Activated naive CD4-positive, alpha-beta T cell treated with anti-CD3 and anti-CD28 coated beads for 36 hours (primary cell): ENCODE measurements around the gene VPS13C. TPM values are rescaled to one million over a fixed set of nuclear protein-coding genes. Genes with fewer than 3 reads are reported as not detected.
A peak's percentile ranks its signal among the peaks of the same experiment; 100 is the strongest.

Experiments
- CTCF ChIA-PET: fragments of 350-600 bp; sonication (Branson Sonifier 250); formaldehyde crosslinking; loops from one replicate; lab custom pipeline; 2021; ENCODE audit warnings: antibody characterized with exemption; lab: Charles Lee
- DNase-seq: peaks from one replicate; pipeline ENCODE4 v3.0.0-alpha.2; 2020
- H3K27ac Mint-ChIP-seq: one replicate; pipeline ENCODE4 v1.8.0; 2021; ENCODE audit warnings: mild to moderate bottlenecking, mixed read lengths
- H3K27me3 Mint-ChIP-seq: one replicate; pipeline ENCODE4 v1.8.0; 2021; ENCODE audit warnings: low read depth, mixed read lengths
- H3K36me3 Mint-ChIP-seq: one replicate; pipeline ENCODE4 v1.8.0; 2021; ENCODE audit warnings: low read depth, mixed read lengths
- H3K4me1 Mint-ChIP-seq: one replicate; pipeline ENCODE4 v1.8.0; 2021; ENCODE audit warnings: low read depth, mixed read lengths
- H3K4me3 Mint-ChIP-seq: one replicate; pipeline ENCODE4 v1.8.0; 2021; ENCODE audit warnings: mild to moderate bottlenecking, moderate library complexity, mixed read lengths
- H3K9me3 Mint-ChIP-seq: one replicate; pipeline ENCODE4 v1.8.0; 2021; ENCODE audit warnings: mixed read lengths
- intact Hi-C: fragments of 100-400 bp; cut with micrococcal nuclease; formaldehyde crosslinking; loops from one replicate; pipeline ENCODE4 v1.15.1; 2023
- total RNA-seq, 2 experiments: library from RNA; stranded (reverse); gene quantifications; one replicate each; pipeline ENCODE4 v1.2.3, GENCODE V29; 2021

VPS13C gene
- total RNA-seq, 2 experiments from 2014 or later: 37.4 to 38.0 TPM

GRCh38 chr15:61869656-61870055 is 190.6 kb downstream of the VPS13C start:
- peaks cover 31% of the 10 kb centered on the region for H3K36me3 Mint-ChIP-seq
- H3K27ac Mint-ChIP-seq: no peak overlapping the region
- no peaks in the 10 kb centered on the region for H3K9me3 Mint-ChIP-seq
- intact Hi-C loops: no loop called here
- H3K27me3 Mint-ChIP-seq: no peaks in the 10 kb centered on the region
- H3K4me1 Mint-ChIP-seq: no peaks in the 10 kb centered on the region
- CTCF ChIA-PET: interaction anchor here (0.8 kb wide), 1 partner anchor 205 kb away, joined by 3 read pairs; no protein-coding TSS in a partner anchor
- no peak for DNase-seq
- no peak overlapping the region for H3K4me3 Mint-ChIP-seq

GRCh38 chr15:61861962-61862361 is 198.3 kb downstream of the VPS13C start:
- Mint-ChIP-seq H3K27ac (no peak overlapping the region), H3K4me1 (no peaks in the 10 kb centered on the region), H3K4me3 (no peak overlapping the region), H3K27me3 (no peaks in the 10 kb centered on the region), H3K9me3 (no peaks in the 10 kb centered on the region), H3K36me3 (peaks cover 3% of the 10 kb centered on the region)
- intact Hi-C loops: no loop called here
- CTCF ChIA-PET: interaction anchor here (1.2 kb wide), 1 partner anchor 392 kb away, joined by 3 read pairs; no protein-coding TSS in a partner anchor
- no peak for DNase-seq

GRCh38 chr15:61857169-61857829 is 202.9 kb downstream of the VPS13C start:
- Mint-ChIP-seq H3K27ac (no peak overlapping the region), H3K27me3 (no peaks in the 10 kb centered on the region)

GRCh38 chr15:61856295-61856694 is 204.0 kb downstream of the VPS13C start:
- H3K27ac Mint-ChIP-seq: no peak overlapping the region
- CTCF ChIA-PET: no interaction called here
- H3K4me3 Mint-ChIP-seq: no peak overlapping the region
- H3K27me3 Mint-ChIP-seq: no peaks in the 10 kb centered on the region
- H3K4me1 Mint-ChIP-seq: no peaks in the 10 kb centered on the region
- intact Hi-C loops: no loop called here
- H3K9me3 Mint-ChIP-seq: no peaks in the 10 kb centered on the region
- H3K36me3 Mint-ChIP-seq: peaks cover 8% of the 10 kb centered on the region
- DNase-seq: no peak

More at GRCh38 chr15:61857169-61857829, 202.9 kb downstream of the VPS13C start:
- H3K4me3 Mint-ChIP-seq: no peak overlapping the region
- intact Hi-C loops: no loop called here
- no peak for DNase-seq
- H3K36me3 Mint-ChIP-seq: peaks cover 5% of the 10 kb centered on the region
- CTCF ChIA-PET: no interaction called here
- no peaks in the 10 kb centered on the region for H3K4me1 Mint-ChIP-seq
- no peaks in the 10 kb centered on the region for H3K9me3 Mint-ChIP-seq

GRCh38 chr15:61853195-61853594 is 207.1 kb downstream of the VPS13C start:
- H3K36me3 Mint-ChIP-seq: peaks cover 13% of the 10 kb centered on the region
- no peak for DNase-seq
- intact Hi-C loops: no loop called here
- no peaks in the 10 kb centered on the region for H3K27me3 Mint-ChIP-seq
- H3K9me3 Mint-ChIP-seq: no peaks in the 10 kb centered on the region
- no peaks in the 10 kb centered on the region for H3K4me1 Mint-ChIP-seq
- H3K4me3 Mint-ChIP-seq: no peak overlapping the region
- H3K27ac Mint-ChIP-seq: no peak overlapping the region
- CTCF ChIA-PET: no interaction called here

- Mint-ChIP-seq H3K4me3 (no peak overlapping the region), H3K27me3 (no peaks in the 10 kb centered on the region), H3K36me3 (peaks cover 13% of the 10 kb centered on the region), H3K9me3 (no peaks in the 10 kb centered on the region), H3K27ac (no peak overlapping the region), H3K4me1 (no peaks in the 10 kb centered on the region)
- no peak for DNase-seq
- intact Hi-C loops: no loop called here
- CTCF ChIA-PET: no interaction called here
Observed at GRCh38 chr15:61851955-61852354, 208.3 kb downstream of the VPS13C start.

GRCh38 chr15:61849447-61849846 is 210.8 kb downstream of the VPS13C start:
- no peak for DNase-seq
- intact Hi-C loops: no loop called here
- Mint-ChIP-seq H3K36me3 (peaks cover 10% of the 10 kb centered on the region), H3K4me3 (no peak overlapping the region), H3K9me3 (no peaks in the 10 kb centered on the region), H3K4me1 (no peaks in the 10 kb centered on the region), H3K27ac (no peak overlapping the region), H3K27me3 (no peaks in the 10 kb centered on the region)
- CTCF ChIA-PET: no interaction called here

GRCh38 chr15:61841466-61841865 is 218.8 kb downstream of the VPS13C start:
- DNase-seq: peak; percentile 38
- Mint-ChIP-seq H3K9me3 (no peaks in the 10 kb centered on the region), H3K27ac (no peak overlapping the region), H3K27me3 (peaks cover 22% of the 10 kb centered on the region), H3K36me3 (no peaks in the 10 kb centered on the region), H3K4me1 (peaks cover 2% of the 10 kb centered on the region), H3K4me3 (no peak overlapping the region)
- CTCF ChIA-PET: interaction anchor here (0.7 kb wide), 1 partner anchor 8 kb away, joined by 3 read pairs; no protein-coding TSS in a partner anchor
- intact Hi-C loops: no loop called here

GRCh38 chr15:61840090-61840489 is 220.2 kb downstream of the VPS13C start:
- Mint-ChIP-seq H3K27me3 (peaks cover 22% of the 10 kb centered on the region), H3K4me3 (no peak overlapping the region)
- intact Hi-C loops: no loop called here

GRCh38 chr15:61839546-61839945 is 220.7 kb downstream of the VPS13C start:
- H3K4me1 Mint-ChIP-seq: peaks cover 2% of the 10 kb centered on the region
- no peak for DNase-seq
- no peaks in the 10 kb centered on the region for H3K9me3 Mint-ChIP-seq
- no peaks in the 10 kb centered on the region for H3K36me3 Mint-ChIP-seq
- peaks cover 24% of the 10 kb centered on the region for H3K27me3 Mint-ChIP-seq
- intact Hi-C loops: loop anchor here (10.0 kb wide), 1 partner anchor 1335 kb away; no protein-coding TSS in a partner anchor
- H3K4me3 Mint-ChIP-seq: no peak overlapping the region
- H3K27ac Mint-ChIP-seq: no peak overlapping the region
- CTCF ChIA-PET: interaction anchor here (0.9 kb wide), 1 partner anchor 671 kb away, joined by 3 read pairs; no protein-coding TSS in a partner anchor

More at GRCh38 chr15:61840090-61840489, 220.2 kb downstream of the VPS13C start:
- Mint-ChIP-seq H3K27ac (no peak overlapping the region), H3K4me1 (peaks cover 2% of the 10 kb centered on the region), H3K36me3 (no peaks in the 10 kb centered on the region), H3K9me3 (no peaks in the 10 kb centered on the region)
- DNase-seq: no peak
- CTCF ChIA-PET: no interaction called here

GRCh38 chr15:61835496-61836106 is 224.6 kb downstream of the VPS13C start:
- intact Hi-C loops: loop anchor here (2.0 to 10.0 kb wide), 2 partner anchors 1251 to 1331 kb away; no protein-coding TSS in a partner anchor
- Mint-ChIP-seq H3K27me3 (peaks cover 29% of the 10 kb centered on the region), H3K27ac (no peak overlapping the region), H3K4me1 (no peaks in the 10 kb centered on the region), H3K36me3 (no peaks in the 10 kb centered on the region), H3K9me3 (no peaks in the 10 kb centered on the region), H3K4me3 (no peak overlapping the region)
- DNase-seq: peak; percentile 71
- CTCF ChIA-PET: interaction anchor here (0.6 to 2.4 kb wide), 12 partner anchors 10 to 1329 kb away, joined by 3 to 13 read pairs (median 3); no protein-coding TSS in a partner anchor

- peaks cover 23% of the 10 kb centered on the region for H3K27me3 Mint-ChIP-seq
- CTCF ChIA-PET: interaction anchor here (0.7 to 2.4 kb wide), 14 partner anchors 10 to 770 kb away, joined by 3 to 13 read pairs (median 3); no protein-coding TSS in a partner anchor
Observed at GRCh38 chr15:61835029-61835428, 225.2 kb downstream of the VPS13C start.

More at GRCh38 chr15:61835029-61835428, 225.2 kb downstream of the VPS13C start:
- no peaks in the 10 kb centered on the region for H3K9me3 Mint-ChIP-seq
- H3K4me1 Mint-ChIP-seq: no peaks in the 10 kb centered on the region
- DNase-seq: no peak
- no peaks in the 10 kb centered on the region for H3K36me3 Mint-ChIP-seq
- intact Hi-C loops: loop anchor here (2.0 to 10.0 kb wide), 2 partner anchors 1250 to 1330 kb away; no protein-coding TSS in a partner anchor
- no peak overlapping the region for H3K4me3 Mint-ChIP-seq
- no peak overlapping the region for H3K27ac Mint-ChIP-seq
